Measurements from ENCODE around the gene CCDC167.

CCDC167 gene

GRCh38 chr6:37499433-37500293, at the start of gene CCDC167:
Gene CCDC167, minus strand, starts transcription at chr6:37499893. Its CDS starts 30 bp downstream, at chr6:37499863.
- peak; percentile 92 for DNase-seq

- no peak for DNase-seq
Observed at GRCh38 chr6:37549154-37549553, 49.5 kb upstream of the CCDC167 start.

- DNase-seq: no peak
Observed at GRCh38 chr6:37548067-37548674, 48.5 kb upstream of the CCDC167 start.

- no peak for DNase-seq
Observed at GRCh38 chr6:37547564-37548061, 47.9 kb upstream of the CCDC167 start.

GRCh38 chr6:37546141-37546871, 46.6 kb upstream of the CCDC167 start:
- DNase-seq: no peak

GRCh38 chr6:37544530-37544929, 44.8 kb upstream of the CCDC167 start:
- no peak for DNase-seq

GRCh38 chr6:37543361-37543760, 43.7 kb upstream of the CCDC167 start:
- no peak for DNase-seq

GRCh38 chr6:37541346-37541745, 41.7 kb upstream of the CCDC167 start:
- no peak for DNase-seq

- no peak for DNase-seq
Observed at GRCh38 chr6:37540390-37540789, 40.7 kb upstream of the CCDC167 start.

GRCh38 chr6:37540029-37540352, 40.3 kb upstream of the CCDC167 start:
- no peak for DNase-seq

- DNase-seq: no peak
Observed at GRCh38 chr6:37539171-37540028, 39.7 kb upstream of the CCDC167 start.

- DNase-seq: no peak
Observed at GRCh38 chr6:37538107-37538506, 38.4 kb upstream of the CCDC167 start.

GRCh38 chr6:37537548-37537947, 37.9 kb upstream of the CCDC167 start:
- DNase-seq: no peak

GRCh38 chr6:37536491-37537190, 36.9 kb upstream of the CCDC167 start:
- no peak for DNase-seq

GRCh38 chr6:37535759-37536490, 36.2 kb upstream of the CCDC167 start:
- peak; percentile 45 for DNase-seq

GRCh38 chr6:37535428-37535758, 35.7 kb upstream of the CCDC167 start:
- DNase-seq: no peak

GRCh38 chr6:37534893-37535292, 35.2 kb upstream of the CCDC167 start:
- no peak for DNase-seq

- DNase-seq: no peak
Observed at GRCh38 chr6:37532122-37532521, 32.4 kb upstream of the CCDC167 start.

GRCh38 chr6:37531437-37532036, 31.8 kb upstream of the CCDC167 start:
- DNase-seq: no peak

- DNase-seq: no peak
Observed at GRCh38 chr6:37531026-37531425, 31.3 kb upstream of the CCDC167 start.

- DNase-seq: no peak
Observed at GRCh38 chr6:37530297-37530696, 30.6 kb upstream of the CCDC167 start.
